Urothelium cell line (cell line): Measurements from ENCODE around the gene ZFHX3.

Source experiments
- DNase-seq: peaks from one replicate; pipeline ENCODE4 v3.0.0; 2011; ENCODE audit warnings: low spot score, mixed read lengths
- FAIRE-seq: peaks from 2 replicates; lab custom pipeline; 2011; peaks lifted over from hg19 to GRCh38; lab: Jason Lieb, UNC

ZFHX3 gene

GRCh38 chr16:72857834-72858664 is 189.9 kb downstream of the ZFHX3 start:
- DNase-seq (no peak), FAIRE-seq (no peak)

DNA sequence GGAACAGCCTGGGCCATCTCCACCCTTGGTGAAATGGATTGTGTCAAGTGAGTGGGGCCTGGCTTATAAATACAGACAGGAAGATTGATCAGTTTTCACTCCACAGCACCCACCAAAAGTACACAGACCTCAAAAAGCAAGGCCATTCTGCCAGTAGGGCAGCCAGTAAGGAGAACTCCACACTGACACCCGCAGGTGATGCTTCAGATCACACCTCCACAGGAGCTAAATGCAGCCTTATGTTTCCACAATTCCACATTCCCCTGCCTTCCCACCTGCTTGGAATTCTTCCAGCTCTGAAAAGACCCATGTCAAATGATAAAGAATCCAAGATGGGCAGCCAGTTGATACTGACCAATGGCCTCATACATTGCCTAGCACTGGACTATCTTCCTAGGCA is 191.1 kb downstream of the ZFHX3 start:
- FAIRE-seq (no peak), DNase-seq (no peak)

DNA sequence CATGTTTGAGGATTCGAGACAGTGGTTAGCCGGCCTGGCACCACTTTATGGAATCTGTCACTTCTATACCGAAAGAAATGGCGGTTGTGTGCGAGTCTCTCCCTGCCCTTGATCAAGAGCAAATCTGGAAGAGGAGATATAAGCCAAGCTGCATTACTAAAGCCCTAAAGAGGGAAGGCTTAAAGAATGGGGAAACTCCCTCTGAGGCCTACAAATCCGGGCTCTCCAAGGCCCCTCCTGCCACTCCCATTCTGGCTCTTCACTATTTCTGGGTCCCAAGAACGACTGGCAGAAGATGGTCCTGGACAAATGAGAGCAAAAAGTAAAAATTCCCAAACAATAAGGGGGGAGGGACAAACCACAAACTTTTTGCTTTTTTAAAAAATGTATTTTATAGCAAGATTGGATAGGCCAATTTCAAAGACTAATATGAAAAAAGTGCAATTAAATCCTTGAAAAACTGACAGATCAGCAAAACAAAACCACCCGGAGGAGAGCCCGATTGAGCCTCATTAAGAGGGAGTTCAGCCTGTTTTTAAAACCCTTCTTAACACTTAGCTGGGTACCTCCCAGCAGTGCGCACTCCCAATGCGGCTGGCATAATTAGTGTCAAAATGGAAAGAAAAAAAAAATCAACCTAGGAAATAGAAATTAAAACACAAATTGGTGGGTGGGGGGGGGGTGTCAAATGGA is 193.5 kb downstream of the ZFHX3 start:
- FAIRE-seq (no peak), DNase-seq (no peak)

DNA sequence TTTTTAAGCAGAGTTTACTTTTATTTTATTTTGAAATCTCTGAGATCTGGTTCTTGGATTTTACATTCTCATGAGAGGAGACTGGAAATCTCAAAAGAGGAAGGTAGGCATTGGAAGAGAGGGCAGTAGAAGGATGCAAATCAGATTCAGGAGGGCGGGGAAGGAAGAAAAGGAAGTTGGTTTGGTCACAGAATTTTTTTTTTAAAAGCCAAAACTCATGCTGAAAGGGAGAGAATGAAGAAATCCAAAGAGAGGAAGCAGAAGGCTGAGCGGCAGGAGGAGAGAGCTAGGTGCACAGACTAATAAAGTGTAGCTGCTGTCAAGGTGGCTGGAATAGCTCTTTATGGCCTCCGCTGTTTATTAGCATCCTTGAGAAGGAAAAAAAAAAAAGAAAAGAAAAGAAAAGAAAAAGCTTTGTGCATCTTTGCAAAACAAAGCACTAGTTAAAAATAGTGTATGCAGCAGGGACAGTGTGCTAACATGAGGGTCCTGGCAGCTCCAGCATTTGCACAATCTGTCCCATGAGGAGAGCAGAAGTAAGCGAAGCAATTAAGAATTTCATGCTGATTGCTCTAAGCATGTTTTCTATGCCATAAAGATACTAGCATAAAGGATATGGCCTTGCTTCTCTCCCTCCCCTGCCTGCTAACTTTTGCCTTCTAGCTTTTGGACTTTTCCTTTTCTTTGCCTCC is 194.2 kb downstream of the ZFHX3 start:
- FAIRE-seq (no peak), DNase-seq (no peak)

- FAIRE-seq (no peak), DNase-seq (no peak)
These were observed 195.5 kb downstream of the ZFHX3 start for GRCh38 chr16:72852421-72852820.

GRCh38 chr16:72850853-72851252 is 197.1 kb downstream of the ZFHX3 start:
- FAIRE-seq (no peak), DNase-seq (no peak)

GRCh38 chr16:72850021-72850420 is 197.9 kb downstream of the ZFHX3 start:
- DNase-seq (no peak), FAIRE-seq (no peak)

DNA sequence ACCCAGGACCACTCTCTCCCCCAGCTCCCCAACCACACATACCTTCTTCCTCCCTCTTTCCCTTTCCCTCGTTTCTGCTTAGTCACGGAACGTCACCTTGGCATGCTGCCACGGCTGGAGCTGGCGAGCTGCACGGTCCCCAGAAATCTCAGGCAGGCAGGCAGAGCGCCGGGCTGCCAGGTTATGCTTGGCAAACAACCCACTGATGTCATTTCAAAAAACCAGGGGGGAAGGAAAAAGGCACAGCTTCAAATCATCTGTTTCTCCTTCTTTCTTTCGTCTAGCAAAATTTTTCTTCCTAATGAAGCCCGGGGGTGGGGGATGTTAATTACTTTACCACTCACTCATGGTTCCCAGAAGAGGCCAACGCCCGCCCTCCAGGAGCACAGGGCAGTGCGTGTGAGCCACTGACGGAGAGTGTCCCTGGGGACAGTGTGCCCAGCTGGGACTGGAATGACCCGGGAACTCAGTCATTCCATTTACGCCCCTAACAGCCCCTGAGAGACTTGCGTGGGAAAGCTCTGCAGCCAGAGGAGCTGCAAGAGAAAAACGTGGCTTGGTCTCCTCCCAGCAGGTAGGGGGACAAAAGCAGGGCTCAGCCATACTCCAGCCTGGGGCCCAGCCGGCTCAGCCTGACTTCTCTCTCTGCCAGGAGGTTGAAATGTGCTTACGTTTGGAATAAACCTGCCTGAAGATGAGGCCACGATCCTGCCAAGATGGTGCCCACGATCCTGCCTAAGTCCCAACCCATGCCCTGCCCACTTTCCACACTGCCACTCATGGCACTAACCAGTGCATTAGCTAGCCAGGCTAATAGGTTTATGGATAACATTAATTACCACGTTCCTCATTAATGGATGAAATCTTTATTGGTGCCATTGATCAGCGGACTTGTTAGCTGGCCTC is 198.9 kb downstream of the ZFHX3 start:
- DNase-seq (peak; percentile 85), FAIRE-seq (peak; percentile 91)

GRCh38 chr16:72848028-72848400 is 199.9 kb downstream of the ZFHX3 start:
- FAIRE-seq = no peak
- DNase-seq = no peak

DNA sequence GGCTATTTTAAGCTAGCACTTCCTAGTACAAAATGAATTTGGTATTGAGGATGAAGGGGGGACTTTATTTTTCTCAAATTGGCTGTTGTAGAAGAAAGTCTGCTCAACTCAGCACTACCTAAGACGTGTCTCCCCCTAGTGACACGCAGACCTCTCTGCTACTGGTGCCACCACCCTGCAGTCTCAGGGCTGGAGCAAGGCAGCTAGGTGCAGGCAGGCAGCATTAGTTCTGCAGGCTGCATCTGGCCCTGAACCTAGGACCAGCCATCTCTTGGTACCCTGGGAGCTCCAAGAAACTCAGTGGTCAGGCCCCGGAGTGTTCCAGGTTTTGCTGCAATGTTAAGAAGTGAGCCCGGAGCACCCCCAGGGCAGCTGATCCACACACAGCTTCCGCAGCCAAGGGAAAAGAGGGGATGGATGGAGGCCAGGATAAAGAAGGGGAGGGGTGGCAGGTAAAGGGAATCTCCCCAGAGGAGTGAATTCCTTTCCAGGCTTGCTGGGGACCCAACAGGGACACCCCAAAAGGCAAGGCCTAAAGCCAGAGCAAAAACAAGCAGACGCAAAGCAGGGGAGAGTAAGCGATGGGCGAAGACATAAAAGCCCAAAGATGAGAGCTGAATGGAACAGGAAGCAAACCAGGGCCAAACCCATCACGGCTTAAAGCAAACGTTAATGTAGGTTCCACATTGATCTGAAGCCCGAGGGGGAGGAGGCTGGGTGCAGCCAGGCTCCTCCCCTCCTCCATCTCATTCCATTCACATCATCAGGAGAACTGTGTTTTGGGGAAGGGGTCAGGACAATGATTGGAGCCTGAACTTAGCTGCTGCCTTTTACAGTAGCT is 200.5 kb downstream of the ZFHX3 start:
- no peak for FAIRE-seq
- DNase-seq = peak; percentile 25

GRCh38 chr16:72846594-72846993 is 201.3 kb downstream of the ZFHX3 start:
- DNase-seq = no peak
- no peak for FAIRE-seq

DNA sequence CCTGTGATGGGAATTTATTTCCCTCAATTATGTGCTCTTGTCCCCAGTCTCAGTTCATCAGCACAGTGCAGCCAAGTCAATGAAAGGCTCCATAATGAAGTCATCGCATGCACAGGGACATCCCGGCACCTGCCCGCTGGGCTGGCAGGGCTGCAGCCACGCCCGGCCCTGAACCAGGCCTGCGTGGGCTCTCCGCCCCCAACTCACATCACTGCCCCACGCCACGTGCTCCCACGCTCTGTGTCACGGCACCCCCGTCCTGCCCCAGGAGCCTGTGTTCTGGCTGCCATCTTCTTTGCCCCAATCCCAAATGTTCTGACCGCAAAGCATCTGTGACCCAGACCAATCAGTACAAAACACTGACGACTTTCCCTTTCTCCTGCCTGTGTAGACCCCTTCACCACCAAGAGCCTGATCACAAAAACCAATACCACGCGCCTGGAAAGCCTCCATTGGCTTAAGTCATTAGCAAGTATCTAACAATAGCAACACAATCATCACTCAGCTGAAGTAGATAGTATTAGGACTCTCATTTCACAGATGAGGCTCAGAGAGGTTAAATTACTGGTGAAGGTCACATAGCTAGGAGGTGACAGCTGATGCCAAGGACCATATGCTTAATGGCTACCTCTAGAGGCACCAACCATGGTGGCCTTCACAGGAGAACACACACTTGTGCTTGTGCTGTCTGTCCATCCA is 202.5 kb downstream of the ZFHX3 start:
- DNase-seq = no peak
- FAIRE-seq = no peak

DNA sequence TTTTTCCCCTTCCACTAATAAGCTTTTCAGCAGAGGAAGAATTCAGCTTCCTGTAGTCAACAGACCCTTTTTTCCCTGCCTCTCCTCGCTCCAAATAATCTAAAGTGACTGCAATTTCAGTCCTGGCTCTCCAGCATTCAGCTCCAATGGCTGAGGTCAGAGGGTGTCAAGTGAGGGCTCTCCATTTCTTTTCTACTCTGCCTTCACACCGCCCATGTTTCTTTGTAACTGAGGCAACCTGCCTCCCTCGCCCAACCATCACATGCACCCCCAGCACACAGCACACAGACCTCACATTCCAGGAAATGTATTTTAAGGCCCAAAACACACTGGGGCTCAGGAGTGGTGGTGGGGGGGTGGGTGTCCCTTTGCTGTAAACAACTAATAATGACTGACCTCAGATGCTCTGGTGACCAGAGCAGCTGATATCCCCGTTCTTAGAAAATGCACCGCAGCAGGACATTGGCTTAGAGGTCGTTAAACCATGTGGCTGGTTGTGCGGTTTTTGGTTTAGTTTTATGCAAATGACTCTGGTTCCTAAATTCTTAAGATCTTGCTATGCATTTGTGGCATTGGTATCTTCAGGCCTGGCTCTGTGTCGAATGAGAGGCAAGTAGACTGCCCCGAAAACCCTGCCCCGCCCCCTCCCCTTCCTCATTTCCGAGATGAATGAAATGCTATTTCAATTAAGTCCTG is 203.6 kb downstream of the ZFHX3 start:
- DNase-seq (no peak), FAIRE-seq (no peak)

GRCh38 chr16:72841506-72841905 is 206.4 kb downstream of the ZFHX3 start:
- FAIRE-seq = no peak
- DNase-seq = no peak

DNA sequence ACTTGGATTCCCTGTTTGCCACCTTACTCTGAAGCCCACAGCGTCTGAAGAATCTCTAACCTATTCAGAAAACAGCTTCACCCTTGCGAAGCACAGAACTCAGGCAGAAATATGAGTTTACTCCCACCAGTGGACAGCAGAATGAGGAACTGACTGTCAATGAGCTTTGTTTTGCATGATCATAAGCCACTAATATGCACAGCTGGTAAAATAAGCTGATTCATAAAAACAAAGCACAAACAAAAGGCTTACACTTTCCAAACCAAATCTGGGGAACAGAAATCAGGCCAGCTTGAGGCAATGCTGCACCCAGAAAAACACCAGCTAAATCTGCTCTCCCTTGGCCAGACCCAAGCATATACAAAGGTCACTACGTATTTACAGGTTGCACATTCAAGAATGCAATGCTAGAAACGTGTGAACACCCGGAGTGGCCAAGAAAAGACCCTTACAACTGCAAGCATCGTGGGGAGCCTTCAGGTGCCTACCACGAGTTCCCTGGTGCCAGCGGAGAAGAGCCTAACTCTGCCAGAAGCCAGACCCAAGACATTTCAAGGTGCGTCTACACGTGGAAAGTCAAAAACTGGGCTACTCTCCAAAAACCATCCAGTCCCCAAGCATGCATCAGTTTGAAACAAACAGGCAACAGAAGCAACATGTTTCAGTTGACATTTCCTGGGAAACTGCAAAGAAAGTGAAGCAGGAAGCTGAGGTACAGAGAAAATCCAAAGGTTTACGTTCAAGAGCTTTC is 207.1 kb downstream of the ZFHX3 start:
- no peak for FAIRE-seq

GRCh38 chr16:72838951-72839350 is 209.0 kb downstream of the ZFHX3 start:
- FAIRE-seq = no peak
- DNase-seq = no peak

More for the DNA sequence above, 207.1 kb downstream of the ZFHX3 start:
- DNase-seq = no peak

- no peak for FAIRE-seq
- DNase-seq = no peak
These were observed 209.4 kb downstream of the ZFHX3 start for GRCh38 chr16:72838586-72838910.
